H9 (cell line): ENCODE results near the gene GFOD2. TPM values are rescaled to one million over a fixed set of nuclear protein-coding genes. Genes with fewer than 3 reads are reported as not detected.
A peak's percentile ranks its signal among the peaks of the same experiment; 100 is the strongest.
"Not testable (repeated sequence)": the region's sequence is repeated elsewhere in the genome, so short reads cannot be mapped to it uniquely, and the experiment has no call there.

Source experiments
- DNase-seq: peaks from one replicate; pipeline ENCODE4 v3.0.0-alpha.2; 2017
- H2AFZ ChIP-seq: one replicate; pipeline ENCODE4 v1.6.1; 2013; ENCODE audit warnings: mild to moderate bottlenecking, low read length, control low read depth, moderate library complexity
- H2AK5ac ChIP-seq: 2 replicates; pipeline ENCODE4 v1.6.1; 2013; ENCODE audit warnings: low read length, control low read depth, mixed read lengths; ENCODE audit not compliant: insufficient read length
- H2BK120ac ChIP-seq: one replicate; pipeline ENCODE4 v1.6.1; 2013; ENCODE audit warnings: low read depth, mild to moderate bottlenecking, low read length, control low read depth, inconsistent platforms; ENCODE audit not compliant: poor library complexity, severe bottlenecking
- H2BK12ac ChIP-seq: 2 replicates; pipeline ENCODE4 v1.6.1; 2013; ENCODE audit warnings: low read length, control low read depth, mixed read lengths, low read depth; ENCODE audit not compliant: insufficient read length
- H2BK15ac ChIP-seq: 2 replicates; pipeline ENCODE4 v1.6.1; 2013; ENCODE audit warnings: low read depth, low read length, control low read depth
- H2BK20ac ChIP-seq: one replicate; pipeline ENCODE4 v1.6.1; 2013; ENCODE audit warnings: low read depth, mild to moderate bottlenecking, low read length, control low read depth, inconsistent platforms; ENCODE audit not compliant: poor library complexity, severe bottlenecking
- H2BK5ac ChIP-seq: 2 replicates; pipeline ENCODE4 v1.6.1; 2013; ENCODE audit warnings: low read length, control low read depth, mixed read lengths; ENCODE audit not compliant: insufficient read length
- H3K14ac ChIP-seq: 2 replicates; pipeline ENCODE4 v1.6.1; 2013; ENCODE audit warnings: low read length, control low read depth; ENCODE audit not compliant: insufficient read depth
- H3K18ac ChIP-seq: 2 replicates; pipeline ENCODE4 v1.6.1; 2013; ENCODE audit warnings: low read depth, mild to moderate bottlenecking, mixed read lengths, low read length, control low read depth; ENCODE audit not compliant: insufficient read length
- H3K23ac ChIP-seq: 2 replicates; pipeline ENCODE4 v1.6.1; 2013; ENCODE audit warnings: low read length, control low read depth, mixed read lengths, low read depth; ENCODE audit not compliant: insufficient read length
- H3K23me2 ChIP-seq: 2 replicates; pipeline ENCODE4 v1.6.1; 2013; ENCODE audit warnings: low read depth, mild to moderate bottlenecking, mixed read lengths, low read length, control low read depth; ENCODE audit not compliant: insufficient read length, poor library complexity, severe bottlenecking
- H3K27ac ChIP-seq: 2 replicates; pipeline ENCODE4 v1.5.1; 2013; ENCODE audit warnings: low read length, control low read depth, mixed read lengths, low read depth; ENCODE audit not compliant: insufficient read length
- H3K27me3 ChIP-seq: 2 replicates; pipeline ENCODE4 v1.6.1; 2013; ENCODE audit warnings: low read length, control low read depth, inconsistent platforms; ENCODE audit not compliant: insufficient read depth
- H3K4ac ChIP-seq: 2 replicates; pipeline ENCODE4 v1.6.1; 2013; ENCODE audit warnings: low read depth, mild to moderate bottlenecking, control low read depth, inconsistent platforms, low read length, moderate library complexity
- H3K4me1 ChIP-seq: 2 replicates; pipeline ENCODE4 v1.6.1; 2013; ENCODE audit warnings: low read length, control low read depth, inconsistent platforms; ENCODE audit not compliant: insufficient read depth
- H3K4me2 ChIP-seq: 2 replicates; pipeline ENCODE4 v1.6.1; 2013; ENCODE audit warnings: low read length, control low read depth, mixed read lengths; ENCODE audit not compliant: insufficient read length, insufficient read depth
- H3K56ac ChIP-seq: 2 replicates; pipeline ENCODE4 v1.6.1; 2013; ENCODE audit warnings: low read depth, mild to moderate bottlenecking, mixed read lengths, low read length, control low read depth; ENCODE audit not compliant: insufficient read length
- H3K79me1 ChIP-seq: 2 replicates; pipeline ENCODE4 v1.6.1; 2013; ENCODE audit warnings: low read depth, mild to moderate bottlenecking, moderate library complexity, low read length, control low read depth, inconsistent platforms; ENCODE audit not compliant: insufficient read depth, poor library complexity, severe bottlenecking
- H3K79me2 ChIP-seq: 2 replicates; pipeline ENCODE4 v1.6.1; 2013; ENCODE audit warnings: low read length, control low read depth, inconsistent platforms; ENCODE audit not compliant: insufficient read depth
- H3K9ac ChIP-seq: 2 replicates; pipeline ENCODE4 v1.6.1; 2013; ENCODE audit warnings: low read length, control low read depth, mixed read lengths; ENCODE audit not compliant: insufficient read length; ENCODE audit errors: extremely low read depth
- H3K9me3 ChIP-seq: one replicate; pipeline ENCODE4 v1.6.1; 2013; ENCODE audit warnings: low read depth, low read length, inconsistent platforms; ENCODE audit not compliant: control insufficient read depth
- H3T11ph ChIP-seq: one replicate; pipeline ENCODE4 v1.6.1; 2013; ENCODE audit warnings: mild to moderate bottlenecking, low read length, control low read depth, inconsistent platforms
- H4K20me1 ChIP-seq: one replicate; pipeline ENCODE4 v1.6.1; 2013; ENCODE audit not compliant: control insufficient read depth, insufficient read length, insufficient read depth
- H4K5ac ChIP-seq: 2 replicates; pipeline ENCODE4 v1.6.1; 2013; ENCODE audit warnings: low read depth, mild to moderate bottlenecking, mixed read lengths, low read length, control low read depth; ENCODE audit not compliant: insufficient read length
- H4K8ac ChIP-seq: replicated peaks from 2 replicates; pipeline ENCODE4 v1.6.1; 2013; ENCODE audit warnings: low read length, control low read depth, mixed read lengths, low read depth; ENCODE audit not compliant: insufficient read length
- H4K91ac ChIP-seq: 2 replicates; pipeline ENCODE4 v1.6.1; 2013; ENCODE audit warnings: low read depth, mild to moderate bottlenecking, moderate library complexity, mixed read lengths, low read length, control low read depth; ENCODE audit not compliant: insufficient read length
- H3K27ac Mint-ChIP-seq, 3 experiments: 2 replicates in 2 of 3; 3 replicates in 1 of 3; pipeline ENCODE4 v1.8.0; 2020 to 2021; ENCODE audit warnings: mixed read lengths in 3 of 3, mild to moderate bottlenecking in 1 of 3, moderate library complexity in 1 of 3
- H3K27me3 Mint-ChIP-seq: 2 replicates; pipeline ENCODE4 v1.8.0; 2021; ENCODE audit warnings: low read depth, mild to moderate bottlenecking, moderate library complexity, mixed read lengths
- H3K36me3 Mint-ChIP-seq, 3 experiments: 2 replicates in 2 of 3; 3 replicates in 1 of 3; pipeline ENCODE4 v1.8.0; 2020 to 2021; ENCODE audit warnings: low read depth in 3 of 3, mixed read lengths in 3 of 3; ENCODE audit not compliant: insufficient read depth in 1 of 3
- H3K4me1 Mint-ChIP-seq, 2 experiments: 2 replicates each; pipeline ENCODE4 v1.8.0; 2020; ENCODE audit warnings: mixed read lengths in 2 of 2
- H3K4me3 Mint-ChIP-seq, 2 experiments: 2 replicates in 1 of 2; 3 replicates in 1 of 2; pipeline ENCODE4 v1.8.0; 2020 to 2021; ENCODE audit warnings: mild to moderate bottlenecking in 2 of 2, mixed read lengths in 2 of 2, moderate library complexity in 1 of 2
- H3K9me3 Mint-ChIP-seq, 2 experiments: 2 replicates in 1 of 2; 3 replicates in 1 of 2; pipeline ENCODE4 v1.8.0; 2020; ENCODE audit warnings: mild to moderate bottlenecking in 2 of 2, mixed read lengths in 2 of 2, moderate library complexity in 1 of 2
- CTCF ChIP-seq: fragments of 200-600 bp; sonication (generic); conservative IDR thresholded peaks from 3 replicates; pipeline ENCODE4 v1.8.0; 2021; ENCODE audit warnings: antibody characterized with exemption, mild to moderate bottlenecking
- whole genome bisulfite sequencing: extraction: QIAGEN DNeasy Blood & Tissue Kit; methylation state at CpG from one replicate; pipeline ENCODE4 v1.1.7; 2013; ENCODE audit warnings: missing lambda C conversion rate, low lambda C conversion rate, mixed read lengths; ENCODE audit not compliant: insufficient read length; ENCODE audit errors: extremely low coverage; 5-methylcytosine and 5-hydroxymethylcytosine counted together
- total RNA-seq: library from RNA; stranded (reverse); gene quantifications from 2 replicates; pipeline ENCODE4 v1.2.1, GENCODE V29; 2021

GFOD2 gene
- total RNA-seq, 1 experiment from 2014 or later: 21.8 TPM

- H3K27me3 ChIP-seq: no peaks in the 10 kb centered on the region
- Mint-ChIP-seq H3K9me3 (no peaks in the 10 kb centered on the region), H3K27ac (peak overlapping the region in 2 of 3 experiments; percentile 52 to 73; a peak in 4 of 7 replicates), H3K27me3 (no peaks in the 10 kb centered on the region), H3K4me1 (peaks cover 10 to 12% of the 10 kb centered on the region in 2 experiments), H3K36me3 (peaks cover 0 to 9% (median 0%) of the 10 kb centered on the region in 3 experiments; a peak in 6 of 7 replicates), H3K4me3 (no peak overlapping the region)
- H3K4me2 ChIP-seq: no peak overlapping the region
- no peak overlapping the region for H3K56ac ChIP-seq
- no peaks in the 10 kb centered on the region for H3K23me2 ChIP-seq
- H2BK5ac ChIP-seq: no peak overlapping the region
- no peak overlapping the region for H4K91ac ChIP-seq
- no CpG with 5 or more reads among the region's 2 CpGs for WGBS
- H3T11ph ChIP-seq: no peak overlapping the region
- H3K9ac ChIP-seq: peak overlapping the region; percentile 11
- H4K8ac ChIP-seq: no peak overlapping the region
- H3K4me1 ChIP-seq: no peaks in the 10 kb centered on the region
- H3K9me3 ChIP-seq: no peaks in the 10 kb centered on the region
- H3K79me1 ChIP-seq: no peaks in the 10 kb centered on the region
- H4K5ac ChIP-seq: no peak overlapping the region
- H3K4ac ChIP-seq: no peak overlapping the region
- H3K18ac ChIP-seq: no peak overlapping the region
- TF ChIP-seq CTCF: no peak
- H3K14ac ChIP-seq: no peak overlapping the region
- no peak overlapping the region for H2BK12ac ChIP-seq
- no peaks in the 10 kb centered on the region for H3K79me2 ChIP-seq
- H2BK15ac ChIP-seq: no peak overlapping the region
- no peak overlapping the region for H2AK5ac ChIP-seq
- no peak overlapping the region for H3K27ac ChIP-seq
- H2BK20ac ChIP-seq: no peak overlapping the region
- no peak overlapping the region for H2BK120ac ChIP-seq
- no peak overlapping the region for H2AFZ ChIP-seq
- no peak for DNase-seq
- H3K23ac ChIP-seq: no peak overlapping the region
- no peaks in the 10 kb centered on the region for H4K20me1 ChIP-seq
Measured at GRCh38 chr16:67752641-67753040, 33.5 kb upstream of the GFOD2 start.

- not testable (repeated sequence) for H2BK12ac ChIP-seq, H4K5ac ChIP-seq, H3K27me3 ChIP-seq, H3K4ac ChIP-seq, H3K27me3 Mint-ChIP-seq, H3K4me2 ChIP-seq, H3K56ac ChIP-seq, H3K9me3 ChIP-seq, DNase-seq, H2BK5ac ChIP-seq, H3T11ph ChIP-seq, H3K23me2 ChIP-seq, H4K91ac ChIP-seq, H3K9ac ChIP-seq, H3K18ac ChIP-seq, H3K79me2 ChIP-seq, H3K27ac ChIP-seq, H4K8ac ChIP-seq, H2AK5ac ChIP-seq, H3K79me1 ChIP-seq, H2AFZ ChIP-seq, H3K36me3 Mint-ChIP-seq, H2BK15ac ChIP-seq, H3K14ac ChIP-seq, H2BK120ac ChIP-seq, H4K20me1 ChIP-seq, H2BK20ac ChIP-seq, H3K4me3 Mint-ChIP-seq, H3K27ac Mint-ChIP-seq, H3K23ac ChIP-seq, H3K4me1 ChIP-seq, H3K9me3 Mint-ChIP-seq
- peaks cover 10 to 12% of the 10 kb centered on the region in 2 experiments for H3K4me1 Mint-ChIP-seq
- WGBS: no CpG with 5 or more reads among the region's 3 CpGs
Measured at GRCh38 chr16:67751331-67751730, 32.2 kb upstream of the GFOD2 start.
